Measurements from ENCODE around the gene IP6K2.
"Not testable (repeated sequence)": the region's sequence is repeated elsewhere in the genome, so short reads cannot be mapped to it uniquely, and the experiment has no call there.

IP6K2 gene, protein sequence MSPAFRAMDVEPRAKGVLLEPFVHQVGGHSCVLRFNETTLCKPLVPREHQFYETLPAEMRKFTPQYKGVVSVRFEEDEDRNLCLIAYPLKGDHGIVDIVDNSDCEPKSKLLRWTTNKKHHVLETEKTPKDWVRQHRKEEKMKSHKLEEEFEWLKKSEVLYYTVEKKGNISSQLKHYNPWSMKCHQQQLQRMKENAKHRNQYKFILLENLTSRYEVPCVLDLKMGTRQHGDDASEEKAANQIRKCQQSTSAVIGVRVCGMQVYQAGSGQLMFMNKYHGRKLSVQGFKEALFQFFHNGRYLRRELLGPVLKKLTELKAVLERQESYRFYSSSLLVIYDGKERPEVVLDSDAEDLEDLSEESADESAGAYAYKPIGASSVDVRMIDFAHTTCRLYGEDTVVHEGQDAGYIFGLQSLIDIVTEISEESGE

DNA sequence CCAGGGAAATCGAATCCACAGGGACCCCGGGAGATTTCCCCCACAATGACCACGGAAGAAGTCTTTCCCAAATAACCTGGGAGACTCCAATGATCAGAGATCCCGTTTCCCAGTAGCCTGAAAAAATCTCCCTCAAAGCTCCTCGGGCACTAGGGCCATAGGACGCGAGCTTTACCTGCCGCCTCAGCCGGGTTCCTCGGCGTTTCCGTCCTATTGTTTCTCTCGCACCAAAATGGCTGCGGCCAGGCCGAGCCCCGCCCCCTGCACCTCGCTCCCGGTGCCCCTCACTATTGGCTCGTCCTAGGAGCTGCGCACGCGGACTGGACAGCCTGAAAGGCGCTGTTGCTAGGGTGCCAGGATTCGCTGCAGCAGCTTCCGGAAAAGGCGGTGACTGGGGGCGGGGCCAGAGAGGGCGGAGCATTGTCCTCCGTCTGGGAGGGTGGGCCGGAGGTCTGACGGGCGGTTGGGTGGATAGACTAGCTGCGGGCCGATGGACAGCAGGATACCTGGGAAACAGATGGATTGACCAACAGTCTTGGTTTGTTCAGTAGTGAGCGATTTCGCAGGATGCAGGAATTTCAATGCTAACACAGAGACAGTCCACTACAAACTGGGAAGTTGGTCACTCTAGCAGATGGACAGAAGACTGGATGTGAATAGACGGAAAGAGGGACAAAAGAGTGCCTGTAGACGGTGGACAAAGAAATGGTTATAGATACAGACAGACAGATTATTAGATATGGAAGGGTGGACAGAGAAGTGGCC lies at the start of gene IP6K2:
TSS of gene IP6K2 (minus strand) at position 240 of the 765 bp plus-strand sequence. CDS start 21,930 bp downstream, outside the sequence.
- DNase-seq (ENCODE audit: low read depth in 4 of 4, low spot score in 1 of 4), result peak; percentile 97 to 99 (median 98)

GRCh38 chr3:48765376-48765775 lies 48.4 kb upstream of the IP6K2 start:
- DNase-seq (ENCODE audit: low read depth in 4 of 4, low spot score in 1 of 4), result no peak

- no peak for DNase-seq (ENCODE audit: low read depth in 4 of 4, low spot score in 1 of 4)
Observed at GRCh38 chr3:48762816-48763215, 45.8 kb upstream of the IP6K2 start.

GRCh38 chr3:48759991-48760540 lies 43.0 kb upstream of the IP6K2 start:
- not testable (repeated sequence) for DNase-seq (ENCODE audit: low read depth in 4 of 4, low spot score in 1 of 4)

DNA sequence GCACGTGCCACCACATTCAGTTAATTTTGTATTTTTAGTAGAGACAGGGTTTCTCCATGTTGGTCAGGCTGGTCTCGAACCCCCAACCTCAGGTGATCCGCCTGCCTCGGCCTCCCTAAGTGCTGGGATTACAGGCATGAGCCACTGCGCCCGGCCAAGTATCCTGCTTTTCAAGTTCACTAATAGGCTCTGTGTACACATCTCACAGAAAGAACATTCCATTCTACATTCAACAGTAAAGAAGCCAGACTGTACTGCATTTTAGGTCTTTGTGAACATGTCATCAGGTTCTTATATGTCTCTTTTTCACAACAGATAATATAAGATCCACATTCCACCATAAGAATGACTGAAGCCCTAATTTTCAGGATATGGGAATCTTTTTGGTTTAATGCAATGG lies 42.5 kb upstream of the IP6K2 start:
- not testable (repeated sequence) for DNase-seq (ENCODE audit: low read depth in 4 of 4, low spot score in 1 of 4)

DNA sequence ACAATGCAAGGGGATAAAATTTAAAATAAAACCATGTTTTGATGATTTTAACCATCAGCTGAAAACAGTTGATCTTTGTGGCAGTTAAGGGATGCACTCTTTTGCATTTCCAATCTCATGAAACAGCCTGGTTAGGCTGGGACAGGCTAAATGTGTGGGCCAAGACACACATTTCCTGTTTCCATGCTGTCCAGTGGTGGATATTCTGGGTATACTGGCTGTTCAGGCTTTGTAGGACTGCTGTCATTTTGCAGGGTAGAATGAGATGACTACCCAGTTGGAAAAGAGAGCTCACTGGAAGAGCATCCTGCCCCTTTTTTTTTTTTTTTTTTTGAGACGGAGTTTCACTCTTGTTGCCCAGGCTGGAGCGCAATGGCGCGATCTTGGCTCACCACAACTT lies 42.0 kb upstream of the IP6K2 start:
- no peak for DNase-seq (ENCODE audit: low read depth in 4 of 4, low spot score in 1 of 4)

DNA sequence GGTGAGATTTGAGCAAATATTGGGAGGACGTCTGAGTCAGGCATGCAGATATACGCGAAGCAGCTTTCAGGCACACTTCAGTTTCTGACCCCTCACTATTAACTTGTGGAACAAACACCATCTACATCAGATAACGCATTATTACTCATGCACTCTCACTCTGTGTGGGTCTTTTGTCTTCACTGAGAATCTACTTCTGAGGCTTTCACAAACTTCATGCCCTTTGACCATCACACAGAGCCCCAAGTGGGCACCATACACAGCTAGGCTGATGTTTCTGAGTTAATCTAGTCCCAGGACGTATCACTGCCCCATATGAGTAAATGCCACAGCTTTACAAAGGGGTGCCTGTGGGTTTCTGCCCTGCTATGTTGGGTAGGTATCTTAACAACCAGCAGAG lies 39.6 kb upstream of the IP6K2 start:
- DNase-seq (ENCODE audit: low read depth in 4 of 4, low spot score in 1 of 4), result no peak

GRCh38 chr3:48750856-48751255 lies 33.8 kb upstream of the IP6K2 start:
- no peak for DNase-seq (ENCODE audit: low read depth in 4 of 4, low spot score in 1 of 4)

DNA sequence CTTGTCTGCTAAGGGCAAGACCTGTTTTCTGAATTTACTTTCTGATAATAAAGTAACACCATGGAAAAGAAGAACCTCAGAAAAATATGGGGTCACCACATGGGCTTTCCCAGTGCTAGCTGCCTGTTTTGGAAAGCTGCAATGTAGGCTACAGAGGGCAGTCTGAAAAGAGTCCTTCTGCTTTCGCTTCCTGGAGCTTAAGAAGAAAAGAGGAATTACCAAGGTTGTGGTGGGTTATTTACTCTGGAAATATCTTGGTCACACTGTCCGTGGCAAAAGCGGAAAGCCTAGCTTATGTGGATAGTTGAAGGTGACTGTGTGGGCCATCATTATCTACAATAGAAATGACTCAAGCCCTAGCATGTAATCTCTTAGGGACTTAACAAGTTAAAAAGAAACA lies 31.7 kb upstream of the IP6K2 start:
- DNase-seq (ENCODE audit: low read depth in 4 of 4, low spot score in 1 of 4), result no peak

GRCh38 chr3:48747706-48748105 lies 30.7 kb upstream of the IP6K2 start:
- no peak for DNase-seq (ENCODE audit: low read depth in 4 of 4, low spot score in 1 of 4)

GRCh38 chr3:48747015-48747615 lies 30.1 kb upstream of the IP6K2 start:
- no peak for DNase-seq (ENCODE audit: low read depth in 4 of 4, low spot score in 1 of 4)

DNA sequence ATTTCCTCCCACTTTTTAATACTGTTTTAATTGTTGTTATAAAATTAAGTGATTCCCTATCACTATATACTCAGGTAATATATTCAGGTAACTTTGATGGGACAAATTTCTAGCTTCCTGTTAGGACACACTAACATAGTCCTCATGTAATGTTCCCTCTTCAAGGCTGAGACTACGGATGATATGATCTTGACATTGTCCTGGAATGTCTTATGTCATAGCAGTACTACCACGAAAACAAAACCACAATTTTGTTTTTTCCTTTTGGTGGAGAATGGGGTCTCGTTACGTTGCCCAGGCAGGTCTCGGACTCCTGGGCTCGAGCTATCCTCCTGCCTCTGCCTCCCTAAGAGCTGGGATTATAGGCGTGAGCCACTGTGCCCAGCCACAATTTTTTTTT lies 26.8 kb upstream of the IP6K2 start:
- DNase-seq (ENCODE audit: low read depth in 4 of 4, low spot score in 1 of 4), result no peak

DNA sequence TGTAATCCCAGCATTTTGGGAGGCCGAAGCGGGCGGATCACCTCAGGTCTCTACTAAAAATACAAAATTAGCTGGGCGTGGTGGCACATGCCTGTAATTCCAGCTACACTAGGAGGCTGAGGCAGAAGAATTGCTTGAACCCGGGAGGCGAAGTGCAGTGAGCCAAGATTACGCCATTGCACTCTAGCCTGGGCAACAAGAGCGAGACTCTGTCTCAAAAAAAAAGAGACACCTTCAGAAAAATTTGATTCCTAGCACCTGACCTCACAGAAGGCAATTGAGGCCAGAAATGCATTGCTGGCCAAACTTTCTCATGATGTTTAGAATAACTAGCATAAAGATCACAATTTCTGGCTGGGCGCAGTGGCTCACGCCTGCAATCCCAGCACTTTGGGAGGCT lies 24.2 kb upstream of the IP6K2 start:
- DNase-seq (ENCODE audit: low read depth in 4 of 4, low spot score in 1 of 4), result not testable (repeated sequence)

- DNase-seq (ENCODE audit: low read depth in 4 of 4, low spot score in 1 of 4), result peak in 3 of 4 experiments; percentile 15 to 40 (median 36)
Observed at GRCh38 chr3:48739955-48740823, 23.2 kb upstream of the IP6K2 start.

DNA sequence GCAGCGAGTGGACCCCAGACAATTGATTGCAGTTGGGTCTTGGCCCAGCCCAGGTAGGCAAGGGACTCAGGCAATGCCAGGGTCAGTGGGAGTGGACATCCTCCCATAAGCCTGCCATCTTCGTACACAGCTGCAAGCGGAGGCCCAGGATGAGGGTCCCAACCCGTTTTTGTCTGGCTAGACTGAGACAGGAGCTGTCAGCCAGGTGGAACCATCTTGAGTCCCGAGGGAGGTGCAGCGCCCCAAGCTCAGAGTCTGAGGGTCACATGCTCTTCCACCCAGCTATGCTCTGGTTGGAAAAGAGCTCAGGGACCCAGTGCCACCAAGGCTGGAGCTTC lies 22.6 kb upstream of the IP6K2 start:
- DNase-seq (ENCODE audit: low read depth in 4 of 4, low spot score in 1 of 4), result no peak

- no peak for DNase-seq (ENCODE audit: low read depth in 4 of 4, low spot score in 1 of 4)
Observed at GRCh38 chr3:48738926-48739616, 22.1 kb upstream of the IP6K2 start.

DNA sequence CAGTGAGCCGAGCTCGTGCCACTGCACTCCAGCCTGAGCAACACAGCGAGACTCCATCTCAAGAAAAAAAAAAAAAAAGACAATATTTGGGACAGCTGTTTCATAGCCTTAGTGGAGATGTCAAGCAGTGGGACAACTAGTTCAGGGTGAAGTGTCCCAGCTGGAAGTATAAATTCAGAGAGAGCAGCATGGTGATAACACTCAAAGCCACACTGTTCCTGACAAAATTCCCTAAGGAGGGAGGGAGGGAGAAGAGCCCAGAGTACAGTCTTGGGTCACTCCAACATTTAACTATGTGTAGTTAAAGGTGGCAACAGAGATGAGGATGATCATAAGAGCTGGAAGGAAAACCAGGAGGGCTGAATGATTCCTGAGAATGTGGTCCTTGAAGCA lies 21.1 kb upstream of the IP6K2 start:
- no peak for DNase-seq (ENCODE audit: low read depth in 4 of 4, low spot score in 1 of 4)

GRCh38 chr3:48735075-48735767 lies 18.2 kb upstream of the IP6K2 start:
- not testable (repeated sequence) for DNase-seq (ENCODE audit: low read depth in 4 of 4, low spot score in 1 of 4)

DNA sequence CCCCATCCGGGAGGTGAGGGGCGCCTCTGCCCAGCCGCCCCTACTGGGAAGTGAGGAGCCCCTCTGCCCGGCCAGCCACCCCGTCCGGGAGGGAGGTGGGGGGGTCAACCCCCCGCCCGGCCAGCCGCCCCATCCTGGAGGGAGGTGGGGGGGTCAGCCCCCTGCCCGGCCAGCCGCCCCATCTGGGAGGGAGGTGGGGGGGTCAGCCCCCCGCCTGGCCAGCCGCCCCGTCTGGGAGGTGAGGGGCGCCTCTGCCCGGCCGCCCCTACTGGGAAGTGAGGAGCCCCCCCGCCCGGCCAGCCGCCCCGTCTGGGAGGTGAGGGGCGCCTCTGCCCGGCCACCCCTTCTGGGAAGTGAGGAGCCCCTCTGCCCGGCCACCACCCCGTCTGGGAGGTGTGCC lies 17.5 kb upstream of the IP6K2 start:
- DNase-seq (ENCODE audit: low read depth in 4 of 4, low spot score in 1 of 4), result not testable (repeated sequence)

Data from stimulated activated CD4-positive, alpha-beta T cell treated with anti-CD3 and anti-CD28 coated beads, Interleukin-1b, Interleukin-23, amount 100 ng/mL, for 24 hours (primary cell).